RWPE2 (cell line): ENCODE results near the gene SGPP1.
A peak's percentile ranks its signal among the peaks of the same experiment; 100 is the strongest.

ENCODE experiments used
- ATAC-seq: fragments of 200-7000 bp; cut with Tn5 transposase; 3 replicates; pipeline ENCODE4 v1.9.1; 2021; ENCODE audit warnings: low read depth
- DNase-seq: peaks from one replicate; pipeline ENCODE4 v3.0.0-alpha.2; 2020; ENCODE audit warnings: low spot score
- H3K27ac ChIP-seq: fragments of 450-650 bp; 2 replicates; pipeline ENCODE4 v1.5.1; 2017; ENCODE audit warnings: mild to moderate bottlenecking; ENCODE audit not compliant: poor library complexity, severe bottlenecking
- H3K27me3 ChIP-seq: fragments of 250-450 bp; sonication (Bioruptor Pico); 2 replicates; pipeline ENCODE4 v1.5.1; 2021; ENCODE audit warnings: mild to moderate bottlenecking, moderate library complexity; ENCODE audit not compliant: insufficient read depth, poor library complexity, severe bottlenecking
- H3K36me3 ChIP-seq: fragments of 250-450 bp; sonication (Bioruptor Pico); 2 replicates; pipeline ENCODE4 v1.5.1; 2020; ENCODE audit warnings: low read depth, mild to moderate bottlenecking, moderate library complexity
- H3K4me1 ChIP-seq: fragments of 250-450 bp; sonication (Bioruptor Pico); 2 replicates; pipeline ENCODE4 v1.5.1; 2021; ENCODE audit warnings: mild to moderate bottlenecking, moderate library complexity; ENCODE audit not compliant: insufficient read depth, poor library complexity, severe bottlenecking
- H3K4me3 ChIP-seq: fragments of 250-450 bp; sonication (Bioruptor Pico); 2 replicates; pipeline ENCODE4 v1.5.1; 2021; ENCODE audit warnings: mild to moderate bottlenecking, moderate library complexity; ENCODE audit not compliant: severe bottlenecking
- H3K9me3 ChIP-seq: fragments of 250-450 bp; sonication (Bioruptor Pico); 2 replicates; pipeline ENCODE4 v1.5.1; 2021; ENCODE audit warnings: mild to moderate bottlenecking, moderate library complexity; ENCODE audit not compliant: severe bottlenecking
- TF ChIP-seq, protein P1 (sequence below): fragments of 450-650 bp; IDR thresholded peaks from one replicate; pipeline ENCODE4 v1.5.1; 2017; ENCODE audit warnings: mild to moderate bottlenecking, moderate library complexity; ENCODE audit not compliant: poor library complexity, severe bottlenecking

SGPP1 gene, protein sequence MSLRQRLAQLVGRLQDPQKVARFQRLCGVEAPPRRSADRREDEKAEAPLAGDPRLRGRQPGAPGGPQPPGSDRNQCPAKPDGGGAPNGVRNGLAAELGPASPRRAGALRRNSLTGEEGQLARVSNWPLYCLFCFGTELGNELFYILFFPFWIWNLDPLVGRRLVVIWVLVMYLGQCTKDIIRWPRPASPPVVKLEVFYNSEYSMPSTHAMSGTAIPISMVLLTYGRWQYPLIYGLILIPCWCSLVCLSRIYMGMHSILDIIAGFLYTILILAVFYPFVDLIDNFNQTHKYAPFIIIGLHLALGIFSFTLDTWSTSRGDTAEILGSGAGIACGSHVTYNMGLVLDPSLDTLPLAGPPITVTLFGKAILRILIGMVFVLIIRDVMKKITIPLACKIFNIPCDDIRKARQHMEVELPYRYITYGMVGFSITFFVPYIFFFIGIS

DNA sequence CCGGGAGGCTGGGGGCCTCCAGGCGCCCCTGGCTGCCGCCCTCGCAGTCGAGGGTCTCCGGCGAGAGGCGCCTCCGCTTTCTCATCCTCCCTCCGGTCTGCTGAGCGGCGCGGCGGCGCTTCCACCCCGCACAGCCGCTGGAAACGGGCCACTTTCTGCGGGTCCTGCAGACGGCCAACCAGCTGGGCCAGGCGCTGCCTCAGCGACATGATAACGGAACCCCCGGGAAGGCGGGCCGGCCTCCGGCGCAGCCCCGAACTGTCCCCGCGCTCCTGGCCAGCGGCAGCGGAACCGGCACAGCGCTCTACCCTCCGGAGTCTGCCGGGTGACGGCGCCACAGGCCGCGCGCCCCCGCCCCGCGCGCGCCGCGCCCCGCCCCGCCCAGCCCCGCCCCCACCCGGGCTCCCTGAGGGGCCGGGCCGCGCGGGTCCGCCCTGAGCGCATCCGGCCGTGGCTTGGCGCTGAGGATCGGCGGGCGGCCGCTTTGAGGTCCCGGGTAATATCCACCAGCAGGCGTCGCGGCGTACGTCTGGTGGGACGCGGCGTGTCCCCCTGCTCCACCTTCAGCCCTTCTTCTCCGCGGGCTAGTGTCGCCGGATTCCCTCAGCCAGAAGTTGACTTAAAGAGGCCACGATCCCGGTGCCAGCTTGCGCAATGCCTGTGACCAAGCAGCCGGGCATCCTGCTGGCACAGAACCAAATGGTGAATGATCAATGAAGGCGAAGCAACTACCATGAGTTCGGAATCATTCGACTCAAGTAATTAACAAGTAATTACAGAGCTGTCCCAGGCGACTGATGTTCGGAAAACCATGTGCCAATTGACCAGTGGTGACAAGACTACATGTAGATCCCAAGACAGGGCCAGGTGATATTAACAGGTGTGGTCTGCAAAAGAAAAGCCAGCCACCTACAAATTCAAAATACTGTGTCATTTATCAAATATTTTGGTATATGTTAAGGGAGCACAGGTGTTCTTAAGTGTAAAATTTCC, at the start of gene SGPP1:
TSS of gene SGPP1 (minus strand) at position 330 of the 993 bp plus-strand sequence. CDS start at position 209, 121 bp downstream.
- Histone ChIP-seq H3K4me3 (peak within 1 kb of the TSS; percentile 98), H3K27ac (peak within 1 kb of the TSS; percentile 66), H3K36me3 (peaks cover 6% of the 10 kb centered on the region), H3K4me1 (peaks cover 12% of the 10 kb centered on the region), H3K27me3 (no peaks in the 10 kb centered on the region), H3K9me3 (no peaks in the 10 kb centered on the region)
- peak; percentile 87 for DNase-seq
- peak; percentile 74 for ATAC-seq
- TF ChIP-seq, protein P1, sequence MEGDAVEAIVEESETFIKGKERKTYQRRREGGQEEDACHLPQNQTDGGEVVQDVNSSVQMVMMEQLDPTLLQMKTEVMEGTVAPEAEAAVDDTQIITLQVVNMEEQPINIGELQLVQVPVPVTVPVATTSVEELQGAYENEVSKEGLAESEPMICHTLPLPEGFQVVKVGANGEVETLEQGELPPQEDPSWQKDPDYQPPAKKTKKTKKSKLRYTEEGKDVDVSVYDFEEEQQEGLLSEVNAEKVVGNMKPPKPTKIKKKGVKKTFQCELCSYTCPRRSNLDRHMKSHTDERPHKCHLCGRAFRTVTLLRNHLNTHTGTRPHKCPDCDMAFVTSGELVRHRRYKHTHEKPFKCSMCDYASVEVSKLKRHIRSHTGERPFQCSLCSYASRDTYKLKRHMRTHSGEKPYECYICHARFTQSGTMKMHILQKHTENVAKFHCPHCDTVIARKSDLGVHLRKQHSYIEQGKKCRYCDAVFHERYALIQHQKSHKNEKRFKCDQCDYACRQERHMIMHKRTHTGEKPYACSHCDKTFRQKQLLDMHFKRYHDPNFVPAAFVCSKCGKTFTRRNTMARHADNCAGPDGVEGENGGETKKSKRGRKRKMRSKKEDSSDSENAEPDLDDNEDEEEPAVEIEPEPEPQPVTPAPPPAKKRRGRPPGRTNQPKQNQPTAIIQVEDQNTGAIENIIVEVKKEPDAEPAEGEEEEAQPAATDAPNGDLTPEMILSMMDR: peak; percentile 54

DNA sequence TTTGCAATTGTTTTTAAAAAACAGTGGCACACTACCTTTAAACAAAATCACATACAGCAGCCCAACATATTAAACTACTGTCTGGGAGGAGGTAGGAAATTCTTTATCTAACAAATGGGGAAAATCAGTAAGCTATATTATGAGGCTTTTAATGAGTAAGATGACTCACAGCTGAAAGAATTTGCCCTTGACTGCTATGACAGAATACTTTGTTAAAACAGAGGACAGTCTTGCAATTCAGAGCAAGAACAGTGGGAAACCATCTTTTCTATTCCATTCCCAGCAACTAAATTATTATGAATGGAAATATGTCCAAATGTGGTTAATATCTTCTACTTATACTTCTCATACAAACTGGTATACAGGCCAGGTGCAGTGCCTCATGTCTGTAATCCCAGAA, 49.2 kb upstream of the SGPP1 start:
- H3K27ac ChIP-seq: peak overlapping the region; percentile 52
- DNase-seq: no peak

DNA sequence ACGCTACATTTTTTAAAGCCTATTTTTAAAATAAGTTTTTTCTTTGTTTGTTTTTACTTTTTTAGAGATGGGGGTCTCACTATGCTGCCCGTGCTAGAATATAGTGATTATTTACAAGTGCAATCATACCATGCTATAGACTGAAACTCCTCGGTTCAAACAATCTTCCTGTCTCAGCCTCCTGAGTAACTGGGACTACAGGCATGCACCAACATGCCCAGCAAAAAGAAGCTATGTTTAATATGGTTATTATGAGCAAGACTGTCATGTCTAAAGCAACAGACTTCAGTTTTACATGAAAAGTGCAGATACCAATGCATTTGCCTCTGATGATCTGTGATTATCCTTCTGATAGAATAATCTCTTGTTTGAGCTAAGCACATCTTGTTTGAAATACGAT, 45.6 kb upstream of the SGPP1 start:
- no peaks in the 10 kb centered on the region for H3K9me3 ChIP-seq
- H3K4me1 ChIP-seq: peaks cover 23% of the 10 kb centered on the region
- H3K27me3 ChIP-seq: no peaks in the 10 kb centered on the region
- DNase-seq (no peak), ATAC-seq (peak; percentile 91)
- H3K36me3 ChIP-seq: no peaks in the 10 kb centered on the region
- H3K27ac ChIP-seq: peak overlapping the region; percentile 30
- TF ChIP-seq, protein P1: no peak
- H3K4me3 ChIP-seq: no peak overlapping the region

More for the DNA sequence above, 49.2 kb upstream of the SGPP1 start:
- Histone ChIP-seq H3K4me3 (no peak overlapping the region), H3K36me3 (no peaks in the 10 kb centered on the region), H3K4me1 (peaks cover 23% of the 10 kb centered on the region), H3K9me3 (no peaks in the 10 kb centered on the region), H3K27me3 (no peaks in the 10 kb centered on the region)
- ATAC-seq: peak; percentile 81
- TF ChIP-seq, protein P1: no peak

DNA sequence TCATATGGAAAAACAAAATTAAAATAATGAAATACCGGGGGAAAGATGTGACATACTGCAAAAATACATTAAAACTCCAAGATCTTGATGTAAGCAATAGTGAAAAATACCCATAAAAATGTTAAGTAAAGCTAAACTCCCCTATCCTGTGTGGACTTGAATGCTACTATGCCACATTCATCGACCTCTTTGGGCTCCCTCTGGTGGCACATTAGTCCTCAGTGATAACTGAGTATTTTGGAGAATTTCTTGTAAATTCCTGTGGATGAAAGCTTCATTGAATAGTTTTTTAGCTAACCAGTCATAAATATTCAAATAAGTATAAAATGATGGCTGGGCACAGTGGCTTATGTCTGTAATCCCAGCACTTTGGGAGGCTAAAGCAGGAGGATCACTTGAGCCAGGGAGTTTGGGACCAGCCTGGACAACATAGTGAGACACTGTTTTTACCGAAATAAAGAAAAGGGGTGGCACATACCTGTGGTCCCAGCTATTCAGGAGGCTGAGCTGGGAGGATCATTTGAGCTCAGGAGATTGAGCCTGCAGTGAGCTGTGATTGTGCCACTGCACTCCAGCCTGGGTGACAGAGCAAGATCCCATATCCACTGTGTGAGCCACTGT, 42.4 kb upstream of the SGPP1 start:
- no peak overlapping the region for H3K27ac ChIP-seq
- H3K4me1 ChIP-seq: peaks cover 12% of the 10 kb centered on the region
- no peaks in the 10 kb centered on the region for H3K27me3 ChIP-seq
- no peaks in the 10 kb centered on the region for H3K9me3 ChIP-seq
- no peak for DNase-seq
- H3K4me3 ChIP-seq: no peak overlapping the region
- no peaks in the 10 kb centered on the region for H3K36me3 ChIP-seq
- TF ChIP-seq, protein P1: peak; percentile 90
- ATAC-seq: peak; percentile 78
